GM18858 (cell line): Measurements from ENCODE around the gene CROCC2.

Source experiments
- ATAC-seq: cut with Tn5 transposase; IDR thresholded peaks from one replicate; pipeline ENCODE4 v1.9.1; 2021; ENCODE audit not compliant: unreplicated experiment

CROCC2 gene

GRCh38 chr2:240919786-240920782, 13.9 kb downstream of the CROCC2 start:
- ATAC-seq = no peak

GRCh38 chr2:240920783-240921231, 14.7 kb downstream of the CROCC2 start:
- no peak for ATAC-seq

GRCh38 chr2:240921311-240921994, 15.3 kb downstream of the CROCC2 start:
- ATAC-seq = no peak

- no peak for ATAC-seq
Observed at GRCh38 chr2:240921995-240922244, 15.8 kb downstream of the CROCC2 start.

GRCh38 chr2:240922245-240922981, 16.3 kb downstream of the CROCC2 start:
- no peak for ATAC-seq

- no peak for ATAC-seq
Observed at GRCh38 chr2:240922982-240923537, 16.9 kb downstream of the CROCC2 start.

GRCh38 chr2:240925191-240925567, 19.0 kb downstream of the CROCC2 start:
- ATAC-seq = no peak

GRCh38 chr2:240925568-240926515, 19.7 kb downstream of the CROCC2 start:
- ATAC-seq = no peak

GRCh38 chr2:240926516-240927389, 20.6 kb downstream of the CROCC2 start:
- no peak for ATAC-seq

- no peak for ATAC-seq
Observed at GRCh38 chr2:240927390-240927781, 21.2 kb downstream of the CROCC2 start.

GRCh38 chr2:240928476-240929363, 22.6 kb downstream of the CROCC2 start:
- no peak for ATAC-seq

GRCh38 chr2:240929364-240930095, 23.4 kb downstream of the CROCC2 start:
- ATAC-seq = no peak

GRCh38 chr2:240930096-240930630, 24.0 kb downstream of the CROCC2 start:
- no peak for ATAC-seq

GRCh38 chr2:240930631-240931318, 24.6 kb downstream of the CROCC2 start:
- no peak for ATAC-seq

- ATAC-seq = no peak
Observed at GRCh38 chr2:240931319-240931949, 25.3 kb downstream of the CROCC2 start.

- ATAC-seq = no peak
Observed at GRCh38 chr2:240932001-240932723, 26.0 kb downstream of the CROCC2 start.
